Endodermal cell (in vitro differentiated cells): ENCODE results near the gene C5AR1. TPM values are rescaled to one million over a fixed set of nuclear protein-coding genes. Genes with fewer than 3 reads are reported as not detected.

Experiments
- DNase-seq: peaks from one replicate; pipeline ENCODE4 v3.0.0-alpha.2; 2017
- H3K27ac ChIP-seq: 2 replicates; pipeline ENCODE4 v1.5.1; 2013; ENCODE audit warnings: mild to moderate bottlenecking, low read depth, low read length, moderate library complexity
- H3K27me3 ChIP-seq: 2 replicates; pipeline ENCODE4 v1.6.1; 2013; ENCODE audit warnings: mild to moderate bottlenecking, low read length, moderate library complexity; ENCODE audit not compliant: insufficient read depth, control insufficient read depth, poor library complexity, severe bottlenecking
- H3K36me3 ChIP-seq: 2 replicates; pipeline ENCODE4 v1.7.0; 2013; ENCODE audit warnings: mild to moderate bottlenecking, low read length, moderate library complexity; ENCODE audit not compliant: control insufficient read depth, insufficient read depth
- H3K4me1 ChIP-seq: one replicate; pipeline ENCODE4 v1.7.0; 2013; ENCODE audit warnings: low read length; ENCODE audit not compliant: control insufficient read depth, insufficient read depth
- H3K4me3 ChIP-seq: 2 replicates; pipeline ENCODE4 v1.5.1; 2013; ENCODE audit warnings: mild to moderate bottlenecking, low read length, moderate library complexity
- H3K9ac ChIP-seq: 2 replicates; pipeline ENCODE4 v1.6.1; 2013; ENCODE audit warnings: mild to moderate bottlenecking, low read length, moderate library complexity; ENCODE audit not compliant: poor library complexity, severe bottlenecking; ENCODE audit errors: extremely low read depth
- H3K9me3 ChIP-seq: 2 replicates; pipeline ENCODE4 v1.6.1; 2013; ENCODE audit warnings: mild to moderate bottlenecking, low read length, moderate library complexity; ENCODE audit not compliant: control insufficient read depth
- H3K27ac Mint-ChIP-seq: 2 replicates; pipeline ENCODE4 v1.8.0; 2020; ENCODE audit warnings: mixed read lengths
- H3K27me3 Mint-ChIP-seq: 2 replicates; pipeline ENCODE4 v1.8.0; 2021; ENCODE audit warnings: mild to moderate bottlenecking, mixed read lengths; ENCODE audit not compliant: insufficient read depth
- H3K36me3 Mint-ChIP-seq: 2 replicates; pipeline ENCODE4 v1.8.0; 2020; ENCODE audit warnings: low read depth, mixed read lengths
- H3K4me1 Mint-ChIP-seq: 2 replicates; pipeline ENCODE4 v1.8.0; 2020; ENCODE audit warnings: mixed read lengths
- H3K4me3 Mint-ChIP-seq: 2 replicates; pipeline ENCODE4 v1.8.0; 2020; ENCODE audit warnings: mild to moderate bottlenecking, moderate library complexity, mixed read lengths
- H3K9me3 Mint-ChIP-seq: 2 replicates; pipeline ENCODE4 v1.8.0; 2020; ENCODE audit warnings: mild to moderate bottlenecking, mixed read lengths
- WGBS, 2 experiments: methylation state at CpG; one replicate each; pipeline versions ENCODE4 v1.1.5 to v1.1.7; 2013; ENCODE audit warnings: missing lambda C conversion rate in 2 of 2, mixed read lengths in 1 of 2; ENCODE audit not compliant: insufficient coverage in 1 of 2, insufficient read length in 1 of 2; 5-methylcytosine and 5-hydroxymethylcytosine counted together
- total RNA-seq, 2 donors: library from RNA; stranded (reverse); fragmentation: NEBNext Ultra II Directional in 1 of 2; extraction: Animal tissue kit (Norgen Biotek cat#: 25700) in 1 of 2; gene quantifications; 2 replicates in 1 of 2; 3 replicates in 1 of 2; pipeline ENCODE4 v1.2.1, GENCODE V29; 2021
- TF ChIP-seq, protein P1 (sequence below): fragments of 200-600 bp; sonication (generic); conservative IDR thresholded peaks from 2 replicates; pipeline ENCODE4 v1.5.0; 2021; ENCODE audit warnings: antibody characterized with exemption, mild to moderate bottlenecking

Gene C5AR1
- total RNA-seq, 2 donors from 2014 or later: 0.48 TPM; not detected in 1

DNA sequence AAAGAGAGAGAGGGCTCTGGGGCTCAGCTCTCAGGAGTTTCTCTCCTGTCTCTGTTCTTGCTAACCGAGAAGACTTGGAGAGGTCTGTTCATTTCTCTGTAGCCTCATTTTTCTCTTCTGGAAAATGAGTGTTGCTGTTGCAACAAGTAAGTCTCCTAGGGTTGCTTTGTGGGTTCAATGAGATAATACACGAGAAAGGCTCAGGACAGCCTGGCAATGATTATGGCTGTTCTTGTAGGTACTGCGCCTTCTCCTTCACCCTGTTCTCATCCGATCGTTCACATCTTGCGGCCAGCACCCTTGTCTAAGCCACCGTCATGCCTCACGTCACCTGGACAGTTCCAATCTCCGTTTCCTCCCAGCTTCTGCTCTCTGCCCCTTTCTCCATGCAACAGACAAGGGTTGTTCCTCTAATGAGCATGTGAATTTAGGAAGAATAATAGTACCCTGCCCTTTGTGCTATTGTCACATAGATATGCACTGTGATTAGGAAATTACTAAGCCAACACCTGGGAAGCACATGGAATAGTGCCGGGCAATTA, 4.2 kb downstream of the C5AR1 start:
- Mint-ChIP-seq H3K4me3 (no peak overlapping the region), H3K27me3 (peaks cover 2% of the 10 kb centered on the region), H3K27ac (no peak overlapping the region), H3K9me3 (peaks cover 3% of the 10 kb centered on the region), H3K36me3 (no peaks in the 10 kb centered on the region), H3K4me1 (peaks cover 4% of the 10 kb centered on the region)
- TF ChIP-seq, protein P1, sequence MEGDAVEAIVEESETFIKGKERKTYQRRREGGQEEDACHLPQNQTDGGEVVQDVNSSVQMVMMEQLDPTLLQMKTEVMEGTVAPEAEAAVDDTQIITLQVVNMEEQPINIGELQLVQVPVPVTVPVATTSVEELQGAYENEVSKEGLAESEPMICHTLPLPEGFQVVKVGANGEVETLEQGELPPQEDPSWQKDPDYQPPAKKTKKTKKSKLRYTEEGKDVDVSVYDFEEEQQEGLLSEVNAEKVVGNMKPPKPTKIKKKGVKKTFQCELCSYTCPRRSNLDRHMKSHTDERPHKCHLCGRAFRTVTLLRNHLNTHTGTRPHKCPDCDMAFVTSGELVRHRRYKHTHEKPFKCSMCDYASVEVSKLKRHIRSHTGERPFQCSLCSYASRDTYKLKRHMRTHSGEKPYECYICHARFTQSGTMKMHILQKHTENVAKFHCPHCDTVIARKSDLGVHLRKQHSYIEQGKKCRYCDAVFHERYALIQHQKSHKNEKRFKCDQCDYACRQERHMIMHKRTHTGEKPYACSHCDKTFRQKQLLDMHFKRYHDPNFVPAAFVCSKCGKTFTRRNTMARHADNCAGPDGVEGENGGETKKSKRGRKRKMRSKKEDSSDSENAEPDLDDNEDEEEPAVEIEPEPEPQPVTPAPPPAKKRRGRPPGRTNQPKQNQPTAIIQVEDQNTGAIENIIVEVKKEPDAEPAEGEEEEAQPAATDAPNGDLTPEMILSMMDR: no peak
- DNase-seq: no peak
- Histone ChIP-seq H3K27ac (no peak overlapping the region), H3K36me3 (no peaks in the 10 kb centered on the region), H3K27me3 (no peaks in the 10 kb centered on the region), H3K4me1 (no peaks in the 10 kb centered on the region), H3K9ac (no peak overlapping the region), H3K4me3 (no peak overlapping the region), H3K9me3 (no peaks in the 10 kb centered on the region)
- 91 to 92% methylated on average over 9 to 10 of the region's 10 CpGs for WGBS, 2 experiments

DNA sequence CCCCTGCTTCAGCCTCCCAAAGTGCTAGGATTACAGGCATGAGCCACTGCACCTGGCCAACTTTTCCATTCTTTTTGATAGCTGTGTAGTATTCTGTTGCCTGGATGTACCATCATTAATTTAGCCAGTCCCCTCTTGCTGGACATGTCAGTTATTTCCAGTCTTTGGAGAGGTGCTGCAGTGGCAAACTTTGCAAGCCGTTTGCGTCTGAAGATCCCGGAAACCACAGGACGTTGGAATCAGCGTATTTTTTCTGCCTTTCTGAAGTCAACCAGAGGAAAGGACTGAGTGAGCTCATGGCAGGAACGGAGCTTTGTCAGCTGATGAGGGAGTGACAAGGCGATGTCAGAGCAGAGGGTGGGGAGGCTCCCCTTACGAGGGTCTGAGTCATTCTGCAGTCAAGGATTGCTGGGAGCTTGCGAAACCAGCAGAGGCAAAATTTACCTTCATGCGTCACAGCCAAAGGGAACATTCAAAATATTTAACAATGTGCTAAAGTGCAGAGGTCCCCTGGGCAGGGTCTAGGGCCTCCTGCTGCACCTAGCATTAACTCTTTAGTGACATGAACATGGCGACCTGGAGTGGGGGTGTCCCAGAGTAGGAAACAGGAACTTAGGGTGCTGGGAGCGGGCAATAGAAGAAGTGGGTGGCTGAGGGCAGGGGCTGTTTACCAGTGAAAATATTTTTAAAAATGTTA, 5.6 kb downstream of the C5AR1 start:
- H3K4me3 ChIP-seq: no peak overlapping the region
- no peaks in the 10 kb centered on the region for H3K36me3 Mint-ChIP-seq
- TF ChIP-seq, protein P1: no peak
- H3K27me3 ChIP-seq: no peaks in the 10 kb centered on the region
- H3K4me3 Mint-ChIP-seq: no peak overlapping the region
- H3K27ac Mint-ChIP-seq: no peak overlapping the region
- H3K27ac ChIP-seq: no peak overlapping the region
- H3K36me3 ChIP-seq: no peaks in the 10 kb centered on the region
- H3K9me3 ChIP-seq: no peaks in the 10 kb centered on the region
- peak; percentile 77 for DNase-seq
- no peaks in the 10 kb centered on the region for H3K4me1 ChIP-seq
- H3K9me3 Mint-ChIP-seq: peaks cover 3% of the 10 kb centered on the region
- 48 to 66% methylated on average over 11 to 12 of the region's 12 CpGs for WGBS, 2 experiments
- peaks cover 2% of the 10 kb centered on the region for H3K27me3 Mint-ChIP-seq
- H3K4me1 Mint-ChIP-seq: peaks cover 4% of the 10 kb centered on the region
- H3K9ac ChIP-seq: no peak overlapping the region

DNA sequence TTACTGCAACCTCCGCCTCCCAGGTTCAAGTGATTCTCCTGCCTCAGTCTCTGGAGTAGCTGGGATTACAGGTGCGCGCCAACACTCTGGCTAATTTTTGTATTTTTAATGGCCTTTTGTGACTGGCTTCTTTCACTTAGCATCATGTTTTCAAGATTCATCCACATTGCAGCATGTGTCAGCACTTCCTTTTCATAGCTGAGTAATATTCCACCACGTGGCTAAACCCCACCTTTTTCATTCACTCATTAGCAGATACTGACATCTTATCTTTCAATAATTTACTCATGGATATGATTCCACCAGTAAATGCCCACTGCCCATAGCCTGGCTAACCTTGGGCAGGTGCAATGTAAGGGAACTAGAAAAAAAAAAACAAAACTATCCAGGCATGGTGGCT, 6.9 kb downstream of the C5AR1 start:
- Histone ChIP-seq H3K4me3 (no peak overlapping the region), H3K27me3 (no peaks in the 10 kb centered on the region), H3K9ac (no peak overlapping the region), H3K4me1 (no peaks in the 10 kb centered on the region), H3K9me3 (no peaks in the 10 kb centered on the region), H3K27ac (no peak overlapping the region), H3K36me3 (no peaks in the 10 kb centered on the region)
- Mint-ChIP-seq H3K36me3 (no peaks in the 10 kb centered on the region), H3K4me3 (no peak overlapping the region), H3K27me3 (peaks cover 2% of the 10 kb centered on the region), H3K9me3 (peaks cover 3% of the 10 kb centered on the region), H3K27ac (no peak overlapping the region), H3K4me1 (peaks cover 4% of the 10 kb centered on the region)
- TF ChIP-seq, protein P1: no peak
- 86 to 90% methylated on average over 3 to 4 of the region's 4 CpGs for WGBS, 2 experiments
- no peak for DNase-seq
